ENCODE measurements around the gene AHRR.

- TF ChIP-seq CTCF (IDR thresholded peaks at IDR 0.05) = no peak
- no peak for TF ChIP-seq POLR2A (IDR thresholded peaks at IDR 0.05)
- no peak for TF ChIP-seq POLR2AphosphoS5 (IDR thresholded peaks at IDR 0.05)
Observed at GRCh38 chr5:452978-453710, 131.6 kb downstream of the AHRR start.
